Astrocyte (in vitro differentiated cells and primary cell): ENCODE data around the gene AGTPBP1. TPM values are rescaled to one million over a fixed set of nuclear protein-coding genes. Genes with fewer than 3 reads are reported as not detected.

ENCODE experiments used
- DNase-seq: peaks from one replicate; pipeline ENCODE4 v3.0.0-alpha.2; 2010; ENCODE audit warnings: low read depth
- FAIRE-seq: peaks from 2 replicates; lab custom pipeline; 2011; peaks lifted over from hg19 to GRCh38; lab: Jason Lieb, UNC
- H2AFZ ChIP-seq: 2 replicates; pipeline ENCODE4 v1.6.0; 2012; ENCODE audit warnings: low read depth, low read length, inconsistent platforms
- H3K27ac ChIP-seq: 2 replicates; pipeline ENCODE4 v1.5.1; 2011; ENCODE audit warnings: low read depth, low read length, inconsistent platforms
- H3K27me3 ChIP-seq: 2 replicates; pipeline ENCODE4 v1.6.0; 2011; ENCODE audit warnings: low read length, inconsistent platforms; ENCODE audit not compliant: insufficient read depth
- H3K36me3 ChIP-seq: 2 replicates; pipeline ENCODE4 v1.5.1; 2011; ENCODE audit warnings: low read length, inconsistent platforms; ENCODE audit not compliant: insufficient read depth
- H3K4me1 ChIP-seq: 2 replicates; pipeline ENCODE4 v1.5.1; 2011; ENCODE audit warnings: low read length, inconsistent platforms; ENCODE audit not compliant: insufficient read depth
- H3K4me2 ChIP-seq: 2 replicates; pipeline ENCODE4 v1.6.0; 2012; ENCODE audit warnings: low read length, inconsistent platforms
- H3K4me3 ChIP-seq: 2 replicates; pipeline ENCODE4 v1.5.1; 2011; ENCODE audit warnings: low read depth, mild to moderate bottlenecking, low read length, inconsistent platforms; ENCODE audit not compliant: insufficient read depth
- H3K79me2 ChIP-seq: 2 replicates; pipeline ENCODE4 v1.6.0; 2012; ENCODE audit warnings: mild to moderate bottlenecking, low read length, inconsistent platforms; ENCODE audit not compliant: insufficient read depth
- H3K9ac ChIP-seq: 2 replicates; pipeline ENCODE4 v1.6.0; 2012; ENCODE audit warnings: mild to moderate bottlenecking, low read length, inconsistent platforms
- H3K9me3 ChIP-seq: 2 replicates; pipeline ENCODE4 v1.5.1; 2012; ENCODE audit warnings: low read depth, mild to moderate bottlenecking, low read length, inconsistent platforms; ENCODE audit not compliant: insufficient read depth
- H4K20me1 ChIP-seq: 2 replicates; pipeline ENCODE4 v1.6.0; 2012; ENCODE audit warnings: low read length, inconsistent platforms; ENCODE audit not compliant: insufficient read depth
- H3K27ac Mint-ChIP-seq: one replicate; pipeline ENCODE4 v1.8.0; 2021; ENCODE audit warnings: mild to moderate bottlenecking, mixed read lengths; ENCODE audit not compliant: unreplicated experiment
- H3K27me3 Mint-ChIP-seq: one replicate; pipeline ENCODE4 v1.8.0; 2021; ENCODE audit warnings: low read depth, mixed read lengths; ENCODE audit not compliant: unreplicated experiment
- H3K36me3 Mint-ChIP-seq: one replicate; pipeline ENCODE4 v1.8.0; 2021; ENCODE audit warnings: low read depth, mixed read lengths; ENCODE audit not compliant: unreplicated experiment
- H3K4me1 Mint-ChIP-seq: one replicate; pipeline ENCODE4 v1.8.0; 2021; ENCODE audit warnings: low read depth, mixed read lengths; ENCODE audit not compliant: unreplicated experiment
- H3K4me3 Mint-ChIP-seq: one replicate; pipeline ENCODE4 v1.8.0; 2021; ENCODE audit warnings: mild to moderate bottlenecking, moderate library complexity, mixed read lengths; ENCODE audit not compliant: unreplicated experiment
- H3K9me3 Mint-ChIP-seq: one replicate; pipeline ENCODE4 v1.8.0; 2021; ENCODE audit warnings: mild to moderate bottlenecking, mixed read lengths; ENCODE audit not compliant: unreplicated experiment
- EZH2 ChIP-seq: IDR thresholded peaks from 2 replicates; pipeline ENCODE4 v1.6.1; 2012; ENCODE audit warnings: mild to moderate bottlenecking, low read length, inconsistent platforms; ENCODE audit not compliant: insufficient read depth
- total RNA-seq: library from RNA; stranded (reverse); gene quantifications from 2 replicates; pipeline ENCODE4 v1.2.1, GENCODE V29; 2021
- TF ChIP-seq, protein P1 (sequence below): IDR thresholded peaks from 2 replicates; pipeline ENCODE4 v1.5.1; 2011; ENCODE audit warnings: low read depth, mild to moderate bottlenecking, inconsistent platforms, low read length, moderate library complexity; ENCODE audit not compliant: insufficient read depth

Gene AGTPBP1
- total RNA-seq, 1 donor from 2014 or later: 30.0 TPM

GRCh38 chr9:85527331-85528020 is 214.3 kb downstream of the AGTPBP1 start:
- Histone ChIP-seq H3K79me2 (no peaks in the 10 kb centered on the region), H3K9ac (no peak overlapping the region), H3K27me3 (peaks cover 12% of the 10 kb centered on the region), H3K4me2 (no peak overlapping the region), H4K20me1 (no peaks in the 10 kb centered on the region), H3K36me3 (no peaks in the 10 kb centered on the region), H3K27ac (no peak overlapping the region), H2AFZ (no peak overlapping the region), H3K4me3 (no peak overlapping the region), H3K4me1 (no peaks in the 10 kb centered on the region), H3K9me3 (no peaks in the 10 kb centered on the region)
- no peak overlapping the region for H3K27ac Mint-ChIP-seq
- peaks cover 2% of the 10 kb centered on the region for H3K36me3 Mint-ChIP-seq
- H3K4me3 Mint-ChIP-seq: no peak overlapping the region
- peaks cover 31% of the 10 kb centered on the region for H3K27me3 Mint-ChIP-seq
- H3K9me3 Mint-ChIP-seq: peaks cover 8% of the 10 kb centered on the region
- H3K4me1 Mint-ChIP-seq: peaks cover 3% of the 10 kb centered on the region
- TF ChIP-seq, protein P1, sequence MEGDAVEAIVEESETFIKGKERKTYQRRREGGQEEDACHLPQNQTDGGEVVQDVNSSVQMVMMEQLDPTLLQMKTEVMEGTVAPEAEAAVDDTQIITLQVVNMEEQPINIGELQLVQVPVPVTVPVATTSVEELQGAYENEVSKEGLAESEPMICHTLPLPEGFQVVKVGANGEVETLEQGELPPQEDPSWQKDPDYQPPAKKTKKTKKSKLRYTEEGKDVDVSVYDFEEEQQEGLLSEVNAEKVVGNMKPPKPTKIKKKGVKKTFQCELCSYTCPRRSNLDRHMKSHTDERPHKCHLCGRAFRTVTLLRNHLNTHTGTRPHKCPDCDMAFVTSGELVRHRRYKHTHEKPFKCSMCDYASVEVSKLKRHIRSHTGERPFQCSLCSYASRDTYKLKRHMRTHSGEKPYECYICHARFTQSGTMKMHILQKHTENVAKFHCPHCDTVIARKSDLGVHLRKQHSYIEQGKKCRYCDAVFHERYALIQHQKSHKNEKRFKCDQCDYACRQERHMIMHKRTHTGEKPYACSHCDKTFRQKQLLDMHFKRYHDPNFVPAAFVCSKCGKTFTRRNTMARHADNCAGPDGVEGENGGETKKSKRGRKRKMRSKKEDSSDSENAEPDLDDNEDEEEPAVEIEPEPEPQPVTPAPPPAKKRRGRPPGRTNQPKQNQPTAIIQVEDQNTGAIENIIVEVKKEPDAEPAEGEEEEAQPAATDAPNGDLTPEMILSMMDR: no peak
- no peak for TF ChIP-seq EZH2
- DNase-seq: no peak
- no peak for FAIRE-seq

- no peak overlapping the region for H2AFZ ChIP-seq
- Mint-ChIP-seq H3K4me3 (no peak overlapping the region), H3K9me3 (peaks cover 8% of the 10 kb centered on the region), H3K36me3 (peaks cover 2% of the 10 kb centered on the region), H3K4me1 (peaks cover 3% of the 10 kb centered on the region), H3K27me3 (peaks cover 44% of the 10 kb centered on the region), H3K27ac (no peak overlapping the region)
- TF ChIP-seq, protein P1: no peak
- TF ChIP-seq EZH2: no peak
- H3K27ac ChIP-seq: no peak overlapping the region
- no peak overlapping the region for H3K4me3 ChIP-seq
- H4K20me1 ChIP-seq: no peaks in the 10 kb centered on the region
- no peaks in the 10 kb centered on the region for H3K9me3 ChIP-seq
- no peaks in the 10 kb centered on the region for H3K79me2 ChIP-seq
- H3K9ac ChIP-seq: no peak overlapping the region
- no peak for FAIRE-seq
- H3K4me1 ChIP-seq: no peaks in the 10 kb centered on the region
- no peak for DNase-seq
- H3K36me3 ChIP-seq: no peaks in the 10 kb centered on the region
- H3K4me2 ChIP-seq: no peak overlapping the region
- peaks cover 14% of the 10 kb centered on the region for H3K27me3 ChIP-seq
Observed at GRCh38 chr9:85524531-85524930, 217.2 kb downstream of the AGTPBP1 start.

DNA sequence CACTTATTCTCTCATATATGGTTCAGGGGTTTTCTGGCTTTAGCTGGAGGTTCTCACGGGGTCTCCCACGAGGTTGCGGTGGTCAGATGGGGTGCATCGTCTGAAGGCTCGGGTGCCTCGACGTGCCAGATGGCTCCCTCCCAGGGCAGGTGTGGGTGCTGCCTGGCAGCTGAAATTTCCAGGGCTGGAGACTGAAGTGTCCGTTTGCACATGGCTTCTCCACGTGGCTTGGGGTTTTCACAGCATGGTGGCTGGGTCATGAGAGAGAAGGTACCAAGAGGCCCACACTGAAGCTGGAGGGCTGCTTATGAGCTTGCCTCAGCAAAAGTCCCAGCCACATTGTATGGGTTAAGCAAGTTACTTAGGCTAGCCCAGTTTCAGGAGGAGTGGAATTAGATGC is 218.6 kb downstream of the AGTPBP1 start:
- TF ChIP-seq EZH2: no peak
- TF ChIP-seq, protein P1: no peak
- Histone ChIP-seq H3K9ac (peak overlapping the region; percentile 44), H4K20me1 (no peaks in the 10 kb centered on the region), H3K4me2 (peak overlapping the region; percentile 92), H3K9me3 (no peaks in the 10 kb centered on the region), H3K36me3 (no peaks in the 10 kb centered on the region), H3K4me3 (peak overlapping the region; percentile 66), H2AFZ (no peak overlapping the region), H3K79me2 (no peaks in the 10 kb centered on the region), H3K27ac (no peak overlapping the region), H3K27me3 (peaks cover 12% of the 10 kb centered on the region), H3K4me1 (no peaks in the 10 kb centered on the region)
- H3K4me1 Mint-ChIP-seq: peaks cover 3% of the 10 kb centered on the region
- H3K4me3 Mint-ChIP-seq: no peak overlapping the region
- H3K27me3 Mint-ChIP-seq: peaks cover 40% of the 10 kb centered on the region
- FAIRE-seq (no peak), DNase-seq (no peak)
- H3K9me3 Mint-ChIP-seq: peaks cover 6% of the 10 kb centered on the region
- H3K27ac Mint-ChIP-seq: no peak overlapping the region
- peaks cover 2% of the 10 kb centered on the region for H3K36me3 Mint-ChIP-seq
